ENCODE data around the gene NME5. TPM values are rescaled to one million over a fixed set of nuclear protein-coding genes. Genes with fewer than 3 reads are reported as not detected.
"Not testable (repeated sequence)": the region's sequence is repeated elsewhere in the genome, so short reads cannot be mapped to it uniquely, and the experiment has no call there.

NME5 gene
- total RNA-seq, 1 donor from 2014 or later = 7.8 TPM

GRCh38 chr5:138169124-138169523 is 29.9 kb upstream of the NME5 start:
- Mint-ChIP-seq H3K27ac (no peak overlapping the region), H3K4me3 (no peak overlapping the region), H3K27me3 (no peaks in the 10 kb centered on the region), H3K9me3 (no peaks in the 10 kb centered on the region), H3K4me1 (ENCODE audit: unreplicated experiment) (no peaks in the 10 kb centered on the region), H3K36me3 (peaks cover 44% of the 10 kb centered on the region)
- no peak for DNase-seq (ENCODE audit: extremely low spot score, unreplicated experiment)
- no peak for TF ChIP-seq CTCF (conservative IDR thresholded peaks at IDR 0.05)

DNA sequence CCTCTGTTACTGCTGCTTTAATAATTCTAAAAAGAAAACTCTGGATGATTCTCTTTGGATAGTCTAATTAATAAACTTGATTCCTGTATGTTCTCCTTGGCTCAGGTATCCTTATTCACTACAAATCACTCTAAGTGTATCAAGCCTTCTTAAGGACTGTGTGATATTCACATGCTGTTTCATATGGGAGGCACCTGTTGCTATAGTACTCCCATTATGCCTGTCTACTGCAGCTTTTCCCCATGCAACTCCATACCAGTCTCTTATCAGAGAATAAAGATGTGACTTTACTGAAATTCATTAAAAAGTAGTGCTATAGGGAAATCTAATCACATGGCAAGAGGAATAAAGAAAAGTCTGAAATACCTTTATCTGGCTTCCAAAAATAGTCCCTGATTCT is 24.5 kb upstream of the NME5 start:
- H3K4me1 Mint-ChIP-seq (ENCODE audit: unreplicated experiment) = no peaks in the 10 kb centered on the region
- no peak overlapping the region for H3K4me3 Mint-ChIP-seq
- DNase-seq (ENCODE audit: extremely low spot score, unreplicated experiment) = no peak
- H3K9me3 Mint-ChIP-seq = no peaks in the 10 kb centered on the region
- H3K27ac Mint-ChIP-seq = no peak overlapping the region
- no peaks in the 10 kb centered on the region for H3K27me3 Mint-ChIP-seq
- TF ChIP-seq CTCF (conservative IDR thresholded peaks at IDR 0.05) = no peak
- peaks cover 67% of the 10 kb centered on the region for H3K36me3 Mint-ChIP-seq

DNA sequence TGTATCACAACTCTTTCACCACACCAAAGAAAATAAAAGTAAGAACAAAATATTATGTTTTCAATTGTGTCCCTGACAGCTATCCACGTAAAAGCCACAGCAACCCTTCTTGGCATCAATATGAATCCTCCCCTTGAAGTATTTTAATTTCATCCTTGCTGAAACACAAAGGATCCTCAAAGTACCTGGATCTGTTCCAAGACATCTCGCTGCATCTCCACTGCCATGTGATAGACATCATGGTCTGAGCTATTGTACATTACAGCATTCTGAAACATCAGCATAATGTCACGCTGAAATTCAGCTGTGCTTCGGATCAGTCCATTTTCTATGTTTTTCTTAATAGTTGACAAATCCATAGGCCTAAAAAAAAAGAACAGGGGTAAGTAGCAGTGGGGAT is 21.5 kb upstream of the NME5 start:
- Mint-ChIP-seq H3K27me3 (no peaks in the 10 kb centered on the region), H3K36me3 (peaks cover 71% of the 10 kb centered on the region), H3K9me3 (no peaks in the 10 kb centered on the region), H3K4me3 (no peak overlapping the region), H3K4me1 (ENCODE audit: unreplicated experiment) (no peaks in the 10 kb centered on the region), H3K27ac (no peak overlapping the region)
- DNase-seq (ENCODE audit: extremely low spot score, unreplicated experiment) = no peak
- TF ChIP-seq CTCF (conservative IDR thresholded peaks at IDR 0.05) = no peak

GRCh38 chr5:138159666-138160065 is 20.4 kb upstream of the NME5 start:
- TF ChIP-seq CTCF (conservative IDR thresholded peaks at IDR 0.05) = no peak
- Mint-ChIP-seq H3K9me3 (no peaks in the 10 kb centered on the region), H3K4me1 (ENCODE audit: unreplicated experiment) (no peaks in the 10 kb centered on the region), H3K4me3 (no peak overlapping the region), H3K36me3 (peaks cover 64% of the 10 kb centered on the region), H3K27me3 (no peaks in the 10 kb centered on the region), H3K27ac (no peak overlapping the region)
- DNase-seq (ENCODE audit: extremely low spot score, unreplicated experiment) = no peak

GRCh38 chr5:138157626-138158025 is 18.4 kb upstream of the NME5 start:
- H3K27me3 Mint-ChIP-seq = no peaks in the 10 kb centered on the region
- no peak overlapping the region for H3K27ac Mint-ChIP-seq
- H3K36me3 Mint-ChIP-seq = peaks cover 46% of the 10 kb centered on the region
- DNase-seq (ENCODE audit: extremely low spot score, unreplicated experiment) = no peak
- H3K4me1 Mint-ChIP-seq (ENCODE audit: unreplicated experiment) = no peaks in the 10 kb centered on the region
- H3K9me3 Mint-ChIP-seq = no peaks in the 10 kb centered on the region
- no peak overlapping the region for H3K4me3 Mint-ChIP-seq
- TF ChIP-seq CTCF (conservative IDR thresholded peaks at IDR 0.05) = no peak

DNA sequence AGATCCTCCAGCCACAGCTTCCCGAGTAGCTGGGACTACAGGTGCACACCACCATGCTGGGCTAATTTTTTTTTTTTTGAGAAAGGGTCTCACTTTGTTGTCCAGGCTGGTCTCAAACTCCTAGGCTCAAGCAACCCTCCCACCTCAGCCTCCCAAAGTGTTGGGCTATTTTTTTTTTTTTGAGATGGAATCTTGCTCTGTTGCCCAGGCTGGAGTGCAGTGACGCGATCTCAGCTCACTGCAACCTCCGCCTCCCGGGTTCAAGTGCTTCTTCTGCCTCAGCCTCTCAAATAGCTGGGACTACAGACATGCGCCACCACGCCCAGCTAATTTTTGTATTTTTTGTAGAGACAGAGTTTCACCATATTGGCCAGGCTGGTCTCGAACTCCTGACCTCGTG is 16.7 kb upstream of the NME5 start:
- not testable (repeated sequence) for H3K9me3 Mint-ChIP-seq; H3K27me3 Mint-ChIP-seq; DNase-seq (ENCODE audit: extremely low spot score, unreplicated experiment); H3K4me1 Mint-ChIP-seq (ENCODE audit: unreplicated experiment); H3K4me3 Mint-ChIP-seq; H3K27ac Mint-ChIP-seq
- peaks cover 40% of the 10 kb centered on the region for H3K36me3 Mint-ChIP-seq

All from type B pancreatic cell (in vitro differentiated cells).